HG02610 (cell line): ENCODE measurements around the gene TGFBR3.

Experiments
- ATAC-seq: cut with Tn5 transposase; IDR thresholded peaks from one replicate; pipeline ENCODE4 v1.9.1; 2021; ENCODE audit warnings: mild to moderate bottlenecking, moderate library complexity; ENCODE audit not compliant: unreplicated experiment

TGFBR3 gene

GRCh38 chr1:91741906-91742305, 144.0 kb downstream of the TGFBR3 start:
- no peak for ATAC-seq

DNA sequence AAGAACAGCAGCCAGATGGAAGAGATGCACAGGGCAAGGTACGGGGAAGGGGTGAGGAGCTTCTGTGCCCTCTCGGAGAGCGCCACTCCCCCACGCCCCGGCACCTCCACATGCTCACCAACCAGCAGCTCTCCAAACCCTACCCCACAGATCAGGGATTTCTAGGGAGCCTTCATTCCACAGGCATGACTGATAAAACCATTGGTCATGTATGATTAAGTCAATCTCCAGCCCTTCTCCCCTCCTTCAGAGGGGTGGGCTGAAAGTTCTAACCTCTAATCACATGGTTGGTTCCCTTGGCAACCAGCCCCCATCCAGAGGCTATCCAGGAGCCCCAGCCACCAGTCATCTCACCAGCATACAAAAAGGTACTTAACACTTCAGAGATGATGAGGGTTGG, 144.7 kb downstream of the TGFBR3 start:
- ATAC-seq: no peak

- no peak for ATAC-seq
Measured at GRCh38 chr1:91737650-91738049, 148.3 kb downstream of the TGFBR3 start.

DNA sequence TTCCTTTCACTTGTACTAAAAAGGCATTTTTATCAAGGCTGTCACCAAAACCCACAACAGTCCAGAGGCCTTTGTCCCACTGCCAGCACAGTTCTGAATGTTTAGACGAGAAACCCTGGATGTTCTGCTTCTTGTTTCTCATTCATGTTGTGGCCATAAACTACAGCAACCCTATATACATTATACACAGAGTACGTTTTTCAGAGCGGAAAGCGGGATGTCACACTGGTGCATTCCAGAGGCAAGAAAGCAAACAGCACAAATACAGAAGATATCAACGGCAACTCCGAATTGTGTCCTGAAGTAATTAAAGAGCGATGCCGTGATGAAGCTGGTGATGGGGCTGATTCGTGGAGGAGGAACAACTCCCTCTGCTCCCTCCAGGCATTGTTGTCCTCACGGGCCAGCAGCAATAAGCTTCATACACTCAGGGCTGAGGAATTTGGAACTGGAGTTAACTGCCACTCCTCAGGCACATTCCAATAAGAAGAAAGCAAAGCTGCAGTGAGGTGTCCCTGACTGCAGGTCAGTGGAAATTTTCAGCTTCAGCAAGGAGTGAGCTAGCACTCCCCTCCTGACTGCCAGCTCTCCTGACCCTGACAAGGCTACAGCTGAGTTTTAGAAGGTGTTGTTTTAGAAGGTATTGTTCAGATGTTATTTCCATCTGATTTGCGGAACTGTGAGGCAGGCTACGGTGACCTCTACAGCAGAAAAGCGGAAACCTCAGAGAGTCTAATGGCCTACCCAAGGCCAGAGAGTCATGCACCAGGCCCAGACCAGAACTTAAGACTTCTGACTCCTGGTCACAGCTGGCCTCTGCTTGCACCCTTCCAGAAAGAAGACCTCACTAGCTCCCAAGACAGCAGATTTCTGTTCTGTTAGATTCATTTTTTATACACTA, 149.0 kb downstream of the TGFBR3 start:
- ATAC-seq: no peak

DNA sequence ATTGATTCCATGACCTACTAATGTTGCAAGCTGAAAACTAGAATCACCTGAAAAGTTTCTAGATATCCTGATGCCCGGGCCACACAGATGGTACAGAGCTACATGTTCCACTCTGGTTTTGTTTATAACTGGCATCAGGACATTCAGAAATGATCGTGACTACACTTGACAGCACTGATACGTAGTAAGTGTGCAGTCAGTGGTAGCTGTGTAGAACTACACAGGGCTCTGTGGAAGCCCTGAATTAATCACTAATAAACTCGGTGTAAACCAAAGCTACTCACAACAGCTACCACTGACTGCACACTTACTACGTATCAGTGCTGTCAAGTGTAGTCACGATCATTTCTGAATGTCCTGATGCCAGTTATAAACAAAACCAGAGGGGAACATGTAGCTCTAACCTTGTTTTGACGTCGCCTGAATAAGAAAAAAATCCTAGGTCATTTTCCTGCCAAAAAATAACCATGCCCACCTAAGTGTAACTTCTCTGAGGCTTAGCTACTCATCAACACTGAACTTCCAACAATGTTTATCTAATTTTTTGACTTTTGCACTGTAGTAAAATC, 149.7 kb downstream of the TGFBR3 start:
- ATAC-seq: no peak

GRCh38 chr1:91735266-91735845, 150.6 kb downstream of the TGFBR3 start:
- no peak for ATAC-seq

DNA sequence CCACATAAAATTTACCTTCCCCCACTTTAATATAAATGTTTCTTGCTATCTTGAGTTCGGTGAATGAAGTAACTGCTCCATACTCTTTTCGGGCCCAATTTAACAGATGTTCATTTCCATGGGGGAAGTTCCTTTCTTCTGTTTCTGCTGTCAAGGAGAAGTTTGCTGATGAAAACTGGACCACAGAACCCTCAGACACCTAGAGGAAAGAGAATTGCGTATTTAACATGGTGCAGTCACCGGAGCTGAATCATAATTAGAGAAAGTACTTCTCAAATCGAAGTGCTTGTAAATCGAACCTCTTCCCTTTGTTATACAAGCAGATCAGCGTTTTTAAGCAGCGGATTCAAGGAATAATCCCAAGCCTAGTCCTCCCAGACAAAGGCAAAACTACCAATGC, 151.2 kb downstream of the TGFBR3 start:
- ATAC-seq: no peak

DNA sequence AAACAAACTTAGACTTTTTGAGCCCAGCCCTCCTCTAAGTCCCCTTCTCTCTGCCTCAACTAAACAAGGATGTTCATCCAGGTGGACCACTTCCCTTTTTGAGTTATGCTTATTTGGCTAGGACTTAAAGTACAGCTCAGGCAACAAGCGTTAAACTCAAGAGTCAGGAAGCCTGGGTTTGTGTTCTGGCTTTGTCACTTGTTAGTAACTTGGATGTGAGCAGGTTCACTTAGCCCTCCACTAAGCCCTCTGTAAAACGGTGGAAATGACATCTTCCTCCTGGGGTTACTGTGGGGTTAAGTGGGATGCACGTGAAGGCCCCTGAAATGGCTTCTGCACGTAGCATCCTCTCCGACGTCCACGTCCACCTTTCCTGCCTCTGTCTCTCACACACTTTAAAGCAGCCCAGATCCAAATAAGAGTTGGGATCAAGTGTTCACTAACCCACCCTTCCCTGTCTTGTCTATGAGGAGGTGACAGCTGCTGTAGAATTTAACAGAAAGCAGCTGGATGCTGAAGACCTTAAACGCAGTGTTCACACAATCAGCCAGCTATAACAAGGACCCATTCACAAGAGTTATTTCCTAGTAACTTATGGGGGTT, 152.7 kb downstream of the TGFBR3 start:
- no peak for ATAC-seq

DNA sequence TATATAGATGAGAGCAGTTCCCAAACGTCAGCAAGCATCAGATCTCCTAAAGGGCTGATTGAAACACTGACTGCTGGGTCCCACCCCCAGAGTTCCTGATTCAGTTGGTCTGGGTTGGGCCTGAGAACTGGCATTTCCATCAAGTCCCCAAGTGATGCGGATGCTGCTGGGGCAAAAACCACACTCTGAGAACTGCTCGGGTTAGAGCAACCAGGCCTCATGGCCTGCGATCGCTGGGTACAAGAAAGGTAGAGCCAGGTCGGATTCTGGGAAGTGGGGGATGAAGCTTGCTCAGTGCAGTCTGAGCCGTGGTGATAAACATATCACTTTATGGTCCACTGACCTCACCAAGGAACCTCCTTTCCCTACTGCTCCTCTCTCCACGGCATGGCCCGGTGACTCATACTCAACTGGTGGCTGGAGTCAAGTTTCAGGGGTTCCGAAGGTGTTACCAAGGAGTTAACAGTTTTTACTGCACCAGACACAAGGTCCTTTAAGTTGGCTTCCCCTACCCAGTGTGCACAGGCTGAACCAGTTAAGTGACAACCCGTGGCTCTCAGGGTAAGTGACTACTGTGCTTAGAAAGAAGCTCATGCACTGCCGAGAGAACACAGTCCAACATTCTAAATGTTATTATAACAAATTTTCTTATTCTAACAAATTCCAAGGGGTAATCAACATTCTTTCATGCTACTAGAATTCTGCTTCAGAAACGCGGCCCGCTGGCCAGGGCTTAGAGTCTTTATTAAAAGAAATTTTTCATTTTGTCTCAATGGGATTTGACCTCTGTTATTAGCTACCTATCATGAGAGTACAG, 153.5 kb downstream of the TGFBR3 start:
- no peak for ATAC-seq

- no peak for ATAC-seq
Measured at GRCh38 chr1:91731815-91732214, 154.1 kb downstream of the TGFBR3 start.

- ATAC-seq: no peak
Measured at GRCh38 chr1:91730801-91731732, 154.9 kb downstream of the TGFBR3 start.

DNA sequence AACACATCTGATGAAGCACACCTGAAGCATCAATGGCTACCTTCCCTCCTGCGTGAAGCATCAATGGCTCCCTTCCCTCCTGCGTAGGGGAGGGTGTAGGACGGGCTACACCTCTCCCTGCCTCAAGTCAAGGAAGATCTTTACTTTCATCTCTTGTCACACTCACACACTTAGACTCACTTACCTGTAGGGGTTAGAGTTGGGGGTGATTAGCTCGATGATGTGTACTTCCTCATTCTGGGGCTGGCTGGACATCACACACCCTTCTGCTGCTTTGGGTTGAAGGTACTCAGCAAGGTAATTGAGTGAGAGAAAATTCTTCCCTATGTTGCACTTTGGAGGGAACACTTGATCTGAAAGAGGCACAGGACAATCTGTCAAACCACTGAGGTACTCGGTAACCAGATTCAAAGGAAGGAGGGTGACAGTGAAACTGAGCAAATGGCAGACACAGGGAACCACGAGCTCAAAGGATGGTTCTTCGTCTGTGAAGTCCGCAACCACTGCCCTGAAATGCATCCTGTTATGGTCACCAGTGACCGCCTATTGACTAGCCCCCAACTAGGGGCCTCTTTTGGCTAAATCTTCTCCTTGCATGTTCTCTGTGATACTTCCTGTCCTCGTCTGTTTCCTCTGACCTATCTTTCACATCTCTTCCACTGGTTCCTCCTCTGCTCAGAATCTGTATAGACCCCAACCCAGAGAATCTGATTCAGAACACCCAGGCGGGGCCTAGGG, 156.2 kb downstream of the TGFBR3 start:
- ATAC-seq: no peak

DNA sequence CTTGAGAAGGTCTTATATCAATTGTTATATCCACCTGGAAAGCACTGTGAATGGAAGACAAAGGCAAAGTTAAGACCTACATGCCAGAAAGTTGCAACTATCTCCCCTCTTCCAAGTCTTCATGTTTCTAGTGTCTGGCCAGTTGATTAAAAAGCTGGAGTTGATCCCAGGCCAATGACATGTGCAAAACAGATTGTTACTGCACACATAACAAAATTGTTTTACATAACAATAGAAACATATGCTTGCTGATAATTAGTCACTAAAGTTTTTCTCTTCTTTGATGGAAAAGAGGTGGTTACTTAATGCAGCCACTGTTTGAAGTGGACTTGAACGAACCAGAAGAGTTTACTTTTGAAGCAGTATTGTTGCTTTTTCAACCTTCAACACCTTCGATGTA, 158.2 kb downstream of the TGFBR3 start:
- ATAC-seq: no peak

DNA sequence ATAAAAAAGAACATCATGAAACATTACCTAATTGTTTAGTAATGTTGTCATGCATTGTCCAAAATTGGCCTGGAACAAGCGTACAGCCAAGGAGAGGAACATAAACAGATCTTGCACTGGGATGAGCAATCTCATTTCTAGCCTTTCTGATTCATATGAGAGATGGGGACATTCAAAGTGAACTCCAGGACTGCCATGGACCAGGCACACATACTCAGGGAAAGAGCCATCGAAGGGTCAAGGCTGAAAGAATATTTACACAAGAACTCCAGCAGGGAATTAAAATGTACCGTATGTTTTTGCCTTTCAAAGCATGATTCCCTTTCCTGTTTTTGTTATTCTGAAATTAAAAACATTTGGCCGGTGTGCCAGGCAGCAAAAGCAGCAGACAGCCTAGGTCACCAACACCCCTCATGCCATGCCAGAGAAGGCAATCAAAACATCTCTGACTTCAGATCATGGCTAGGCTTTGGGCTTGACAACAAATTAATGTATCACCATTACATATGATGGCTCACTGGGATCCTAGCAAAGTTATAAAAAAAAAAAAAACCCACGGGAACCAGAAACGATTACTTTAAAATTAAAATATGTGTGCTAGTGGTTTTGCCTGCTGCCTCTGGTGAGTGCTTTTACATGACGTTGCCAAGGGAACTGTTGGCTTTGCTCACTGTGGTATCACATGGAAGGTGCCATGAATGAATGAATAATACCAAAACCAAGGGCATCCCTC, 159.8 kb downstream of the TGFBR3 start:
- ATAC-seq: no peak

DNA sequence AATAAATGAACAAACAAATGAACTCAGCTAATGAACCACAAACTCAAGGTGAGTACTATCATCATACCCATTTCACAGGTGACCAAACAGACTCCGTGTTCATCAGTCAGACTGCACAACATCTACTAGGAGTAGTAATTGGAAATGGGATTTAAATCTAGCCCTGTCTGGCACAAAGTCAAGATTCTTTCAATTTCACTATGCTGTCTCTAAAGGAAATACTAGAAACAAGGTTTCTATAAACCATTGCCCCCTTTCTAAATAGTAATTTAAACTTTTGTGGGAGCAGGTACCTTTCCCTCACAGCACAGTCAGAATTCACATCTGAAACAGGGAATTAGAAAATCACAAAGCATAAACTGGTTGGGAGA, 160.3 kb downstream of the TGFBR3 start:
- ATAC-seq: no peak

DNA sequence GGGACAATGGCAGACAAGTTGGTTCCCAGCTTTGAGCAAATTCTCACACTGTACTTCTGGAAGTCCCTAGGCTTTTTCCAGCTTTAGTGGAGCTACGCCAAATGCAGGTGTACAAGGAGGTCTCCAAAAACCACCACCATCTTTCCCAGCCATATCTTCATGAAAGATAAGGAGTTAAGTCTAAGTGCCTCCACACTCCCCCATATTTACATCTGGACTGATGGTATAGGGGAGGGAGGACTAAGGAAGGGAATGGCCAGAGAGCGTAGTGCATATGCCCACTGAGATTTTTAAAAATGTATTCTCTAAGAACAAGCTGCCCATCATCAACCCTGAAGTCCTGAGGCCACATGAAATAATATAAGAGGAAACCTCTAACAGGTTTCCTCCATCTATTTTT, 161.3 kb downstream of the TGFBR3 start:
- no peak for ATAC-seq

DNA sequence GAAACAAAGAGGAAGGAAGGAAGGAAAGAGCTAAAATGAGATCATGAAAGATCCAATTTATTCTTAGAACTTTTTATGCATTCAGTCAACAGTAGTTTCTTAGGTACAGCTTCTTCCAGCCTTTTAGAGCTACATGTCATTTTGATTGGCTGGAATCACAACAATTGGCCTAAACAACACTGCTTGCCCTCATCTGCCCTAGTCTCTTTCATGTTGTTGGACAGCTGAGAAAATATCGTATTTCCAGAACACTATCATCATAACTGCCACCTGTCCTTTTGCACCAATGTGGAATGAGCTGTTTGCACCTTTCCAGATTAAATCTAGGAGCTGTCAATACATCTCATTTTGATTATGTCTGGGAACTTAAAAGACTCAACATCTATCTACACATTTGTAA, 161.7 kb downstream of the TGFBR3 start:
- no peak for ATAC-seq

DNA sequence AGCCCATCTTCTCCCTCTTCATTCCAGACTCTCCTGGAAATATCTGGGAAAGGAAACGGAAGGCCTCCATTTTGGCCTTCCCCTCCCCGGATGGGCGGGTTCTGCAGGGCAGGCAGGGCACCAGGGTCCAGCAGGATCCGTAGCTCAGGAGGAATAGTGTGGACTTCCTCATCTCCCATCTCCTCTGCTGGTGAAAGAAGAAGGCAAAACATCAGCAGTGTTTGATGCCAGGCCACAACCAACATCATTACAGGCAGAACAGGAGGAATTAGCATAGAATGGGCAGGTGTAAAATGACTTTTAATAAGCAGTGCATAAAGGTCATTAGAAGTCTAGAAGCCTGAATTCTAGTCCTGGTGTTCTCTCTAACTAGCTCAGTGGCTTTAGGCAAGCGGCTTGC, 165.9 kb downstream of the TGFBR3 start:
- no peak for ATAC-seq

GRCh38 chr1:91718877-91719276, 167.1 kb downstream of the TGFBR3 start:
- no peak for ATAC-seq
